M059J (cell line): Measurements from ENCODE around the gene CD68. TPM values are rescaled to one million over a fixed set of nuclear protein-coding genes. Genes with fewer than 3 reads are reported as not detected.

ENCODE experiments used
- DNase-seq: peaks from one replicate; pipeline ENCODE4 v3.0.0-alpha.2; 2012; ENCODE audit warnings: low read depth
- total RNA-seq: library from RNA; depleted of rRNA; stranded (reverse); fragments of >200 nt; shearing (Covaris generic); gene quantifications from 2 replicates; pipeline ENCODE4 v1.2.3, GENCODE V29; 2014; rRNA removed

Gene CD68, protein sequence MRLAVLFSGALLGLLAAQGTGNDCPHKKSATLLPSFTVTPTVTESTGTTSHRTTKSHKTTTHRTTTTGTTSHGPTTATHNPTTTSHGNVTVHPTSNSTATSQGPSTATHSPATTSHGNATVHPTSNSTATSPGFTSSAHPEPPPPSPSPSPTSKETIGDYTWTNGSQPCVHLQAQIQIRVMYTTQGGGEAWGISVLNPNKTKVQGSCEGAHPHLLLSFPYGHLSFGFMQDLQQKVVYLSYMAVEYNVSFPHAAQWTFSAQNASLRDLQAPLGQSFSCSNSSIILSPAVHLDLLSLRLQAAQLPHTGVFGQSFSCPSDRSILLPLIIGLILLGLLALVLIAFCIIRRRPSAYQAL
- total RNA-seq = 120 and 147 TPM in 2 replicates

GRCh38 chr17:7579001-7579833 lies at the start of gene CD68:
TSS of gene CD68 (plus strand) at chr17:7579638. CDS start at chr17:7579678, 40 bp downstream.
- DNase-seq = peak; percentile 95

DNA sequence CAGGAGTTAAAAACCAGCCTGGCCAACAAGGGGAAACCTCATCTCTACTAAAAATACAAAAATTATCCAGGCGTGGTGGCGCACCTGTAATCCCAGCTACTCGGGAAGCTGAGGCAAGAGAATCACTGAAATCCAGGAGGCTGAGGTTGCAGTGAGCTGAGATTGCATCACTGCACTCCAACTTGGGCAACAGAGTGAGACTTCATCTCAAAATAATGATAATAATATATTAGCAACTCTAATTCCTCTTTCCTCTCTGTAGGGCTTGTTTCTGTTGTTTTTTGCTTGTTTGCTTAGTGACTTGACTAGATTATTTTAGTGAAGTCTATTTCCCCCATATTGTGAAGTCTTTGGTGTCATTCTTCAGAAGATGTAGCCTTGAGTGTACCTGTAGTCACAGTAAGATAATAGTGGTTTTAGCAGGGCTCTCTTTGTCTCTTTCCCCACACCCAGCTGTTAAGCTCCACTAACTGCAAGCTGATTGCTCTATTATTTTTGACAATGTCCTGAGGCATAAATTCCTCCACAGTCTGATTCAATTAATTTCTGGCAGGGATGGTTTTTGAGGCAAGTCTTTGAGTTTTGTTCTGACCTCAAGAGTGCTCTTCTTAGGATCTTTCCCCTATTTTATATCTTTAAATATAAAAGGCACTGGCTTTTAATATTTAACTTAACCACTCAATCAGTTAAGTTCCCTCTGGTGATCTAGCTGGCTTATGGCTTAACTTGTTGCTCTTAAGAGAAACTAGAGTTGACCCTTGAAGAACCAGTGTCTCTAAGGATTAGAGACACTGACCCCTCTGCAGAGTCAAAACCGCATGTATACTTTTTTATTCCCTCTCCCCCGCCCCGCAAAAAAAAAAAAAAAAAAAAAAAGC lies 49.2 kb upstream of the CD68 start:
- no peak for DNase-seq

DNA sequence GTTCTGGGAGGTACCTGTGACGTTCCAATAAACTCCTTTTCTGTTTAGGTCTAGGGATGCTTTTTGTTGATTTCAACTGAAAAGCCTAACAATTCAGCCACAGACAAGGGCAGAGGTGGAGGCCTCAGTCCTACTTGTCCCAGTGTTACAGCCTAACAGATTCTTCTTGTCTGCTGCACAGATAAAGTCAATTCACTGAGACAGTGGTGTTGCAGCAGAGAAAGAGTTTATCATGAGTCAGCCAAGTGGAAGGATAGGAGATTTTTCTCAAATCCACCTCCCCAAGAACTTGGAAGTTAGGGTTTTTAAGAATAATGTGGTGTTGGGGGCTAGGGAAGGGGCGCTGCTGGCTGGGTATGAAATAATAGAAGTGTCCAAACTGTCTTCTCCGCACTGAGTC lies 41.4 kb upstream of the CD68 start:
- DNase-seq = no peak

- DNase-seq = peak; percentile 25
Measured at GRCh38 chr17:7538891-7539545, 40.4 kb upstream of the CD68 start.

DNA sequence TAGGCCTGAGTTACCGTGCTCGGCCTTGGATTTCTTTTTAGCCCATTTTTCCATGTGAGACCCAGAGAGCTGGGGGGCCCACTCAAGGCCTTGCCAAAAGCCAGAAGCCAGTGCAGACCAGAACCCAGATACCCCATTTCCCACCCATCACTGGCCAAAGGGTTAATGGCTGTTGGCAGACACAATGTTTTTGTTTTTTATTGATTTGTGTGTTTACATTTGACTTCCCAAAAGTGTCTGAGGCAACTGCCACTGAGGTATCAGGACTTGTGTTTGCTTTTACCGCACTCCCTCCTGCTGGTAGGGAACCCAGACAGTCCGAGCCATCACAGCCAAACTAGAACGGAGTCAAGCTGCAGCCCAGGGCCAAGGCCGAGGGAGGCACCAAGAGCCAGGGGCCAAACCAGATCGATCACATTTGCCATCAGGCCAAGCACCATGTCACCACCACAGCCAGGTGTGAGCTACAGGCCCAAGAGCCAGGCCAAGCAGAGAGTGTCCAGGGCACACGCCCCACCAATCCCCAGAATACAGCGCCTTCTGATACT lies 38.3 kb upstream of the CD68 start:
- no peak for DNase-seq

GRCh38 chr17:7544911-7545310 lies 34.5 kb upstream of the CD68 start:
- DNase-seq = no peak

DNA sequence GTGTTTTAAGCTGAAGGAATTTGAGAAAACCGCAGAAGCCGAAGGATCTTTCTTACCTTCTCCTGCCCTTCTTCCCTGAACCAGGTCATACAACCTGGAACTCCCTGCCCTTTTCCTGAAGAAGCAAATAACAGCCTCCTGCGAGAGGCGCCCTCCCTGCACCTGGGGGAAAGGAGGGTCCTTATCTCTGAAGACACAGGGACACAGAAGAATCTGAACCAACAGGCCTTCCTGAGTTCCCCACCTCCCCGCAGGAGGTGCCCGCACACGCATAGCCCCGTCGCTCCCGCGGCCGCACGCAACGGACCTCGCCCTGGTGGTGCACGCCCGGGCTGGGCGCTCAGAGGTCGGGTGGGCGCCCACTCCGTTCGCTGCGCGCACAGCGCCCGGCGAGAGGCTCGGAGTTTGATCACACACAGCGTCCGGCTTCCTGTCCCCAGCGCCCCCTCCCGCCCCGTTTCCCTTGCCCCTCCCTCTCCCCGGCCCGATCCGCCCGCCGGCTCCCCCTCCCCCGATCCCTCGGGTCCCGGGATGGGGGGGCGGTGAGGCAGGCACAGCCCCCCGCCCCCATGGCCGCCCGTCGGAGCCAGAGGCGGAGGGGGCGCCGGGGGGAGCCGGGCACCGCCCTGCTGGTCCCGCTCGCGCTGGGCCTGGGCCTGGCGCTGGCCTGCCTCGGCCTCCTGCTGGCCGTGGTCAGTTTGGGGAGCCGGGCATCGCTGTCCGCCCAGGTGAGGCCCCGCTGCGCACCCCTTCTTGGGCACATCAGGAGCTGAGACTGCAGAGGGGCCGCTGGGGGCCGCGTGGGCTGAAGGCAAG lies 30.6 kb upstream of the CD68 start, which contains the start of gene TNFSF12:
TNFSF12 (plus strand) TSS at position 474 of the 816 bp plus-strand sequence; CDS start at position 570, 96 bp downstream.
- DNase-seq = peak; percentile 36

GRCh38 chr17:7549401-7550055 lies 29.9 kb upstream of the CD68 start:
- DNase-seq = no peak

- no peak for DNase-seq
Measured at GRCh38 chr17:7550344-7550743, 29.1 kb upstream of the CD68 start.

DNA sequence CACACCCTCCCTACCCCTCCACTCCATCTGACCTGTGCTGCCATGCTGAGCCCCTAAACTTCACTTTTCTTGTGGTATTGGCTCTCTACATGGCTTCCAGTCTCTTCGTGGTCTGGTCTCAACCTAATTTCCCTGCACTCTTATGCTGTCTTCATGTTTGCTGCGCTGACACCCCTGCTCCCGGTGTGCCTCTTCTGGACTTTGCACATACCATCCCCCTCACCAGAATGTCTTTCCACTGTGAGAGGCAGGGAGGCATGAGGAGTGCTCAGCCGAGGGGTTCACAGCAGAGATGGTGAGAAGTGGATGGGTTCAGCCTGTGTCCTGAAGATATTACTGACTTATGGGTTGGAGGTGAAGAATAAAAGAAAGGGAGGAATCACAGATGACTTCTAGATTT lies 28.0 kb upstream of the CD68 start:
- DNase-seq = no peak

GRCh38 chr17:7552621-7553051 lies 26.8 kb upstream of the CD68 start:
- no peak for DNase-seq

- DNase-seq = no peak
Measured at GRCh38 chr17:7553356-7553755, 26.1 kb upstream of the CD68 start.

DNA sequence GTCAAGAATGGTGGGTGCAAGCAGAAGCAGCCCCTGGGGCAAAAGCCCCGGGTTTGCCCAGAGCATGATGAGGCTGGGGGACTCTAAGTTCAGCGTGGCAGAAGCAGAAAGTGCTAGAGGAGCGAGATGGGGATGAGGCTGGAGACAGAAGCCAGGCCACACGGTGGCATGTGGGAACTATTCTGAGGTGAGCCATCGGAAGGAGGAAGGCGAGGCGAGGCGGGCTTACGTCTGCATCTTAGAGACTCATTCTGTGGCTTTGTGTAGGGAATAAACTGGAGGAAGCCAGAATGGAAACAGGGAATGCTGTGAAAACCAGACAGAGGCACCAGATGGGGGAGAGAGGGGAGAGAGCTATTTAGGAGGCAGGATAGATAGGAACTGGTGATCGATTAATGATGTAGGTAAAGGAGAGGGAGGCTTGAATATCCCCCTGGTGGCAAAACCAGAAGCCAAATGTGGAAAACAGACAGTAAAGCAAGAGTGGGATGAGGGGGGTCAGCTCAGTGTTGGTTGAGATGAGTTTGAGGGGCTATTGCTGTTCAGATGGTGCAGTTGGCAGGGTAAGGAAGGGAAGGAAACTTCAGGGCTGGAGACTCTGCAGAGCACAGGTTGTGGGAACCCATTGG lies 24.0 kb upstream of the CD68 start:
- no peak for DNase-seq

DNA sequence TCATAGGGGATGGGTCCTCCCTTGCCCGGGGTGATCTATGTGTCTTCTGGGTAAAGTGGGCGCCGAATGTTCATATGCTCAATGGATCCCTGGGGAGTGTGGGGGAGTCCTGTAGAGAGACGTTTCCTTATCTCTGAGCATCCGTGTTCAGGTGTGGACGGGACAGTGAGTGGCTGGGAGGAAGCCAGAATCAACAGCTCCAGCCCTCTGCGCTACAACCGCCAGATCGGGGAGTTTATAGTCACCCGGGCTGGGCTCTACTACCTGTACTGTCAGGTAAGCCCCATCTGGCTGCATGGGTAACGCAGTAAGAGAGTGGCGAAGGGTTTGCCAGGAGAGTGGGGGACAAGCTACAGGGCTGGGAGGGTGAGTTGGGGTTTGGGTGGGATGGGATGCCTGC lies 22.8 kb upstream of the CD68 start:
- DNase-seq = no peak

DNA sequence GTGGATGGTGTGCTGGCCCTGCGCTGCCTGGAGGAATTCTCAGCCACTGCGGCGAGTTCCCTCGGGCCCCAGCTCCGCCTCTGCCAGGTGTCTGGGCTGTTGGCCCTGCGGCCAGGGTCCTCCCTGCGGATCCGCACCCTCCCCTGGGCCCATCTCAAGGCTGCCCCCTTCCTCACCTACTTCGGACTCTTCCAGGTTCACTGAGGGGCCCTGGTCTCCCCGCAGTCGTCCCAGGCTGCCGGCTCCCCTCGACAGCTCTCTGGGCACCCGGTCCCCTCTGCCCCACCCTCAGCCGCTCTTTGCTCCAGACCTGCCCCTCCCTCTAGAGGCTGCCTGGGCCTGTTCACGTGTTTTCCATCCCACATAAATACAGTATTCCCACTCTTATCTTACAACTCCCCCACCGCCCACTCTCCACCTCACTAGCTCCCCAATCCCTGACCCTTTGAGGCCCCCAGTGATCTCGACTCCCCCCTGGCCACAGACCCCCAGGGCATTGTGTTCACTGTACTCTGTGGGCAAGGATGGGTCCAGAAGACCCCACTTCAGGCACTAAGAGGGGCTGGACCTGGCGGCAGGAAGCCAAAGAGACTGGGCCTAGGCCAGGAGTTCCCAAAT lies 22.2 kb upstream of the CD68 start:
- no peak for DNase-seq

DNA sequence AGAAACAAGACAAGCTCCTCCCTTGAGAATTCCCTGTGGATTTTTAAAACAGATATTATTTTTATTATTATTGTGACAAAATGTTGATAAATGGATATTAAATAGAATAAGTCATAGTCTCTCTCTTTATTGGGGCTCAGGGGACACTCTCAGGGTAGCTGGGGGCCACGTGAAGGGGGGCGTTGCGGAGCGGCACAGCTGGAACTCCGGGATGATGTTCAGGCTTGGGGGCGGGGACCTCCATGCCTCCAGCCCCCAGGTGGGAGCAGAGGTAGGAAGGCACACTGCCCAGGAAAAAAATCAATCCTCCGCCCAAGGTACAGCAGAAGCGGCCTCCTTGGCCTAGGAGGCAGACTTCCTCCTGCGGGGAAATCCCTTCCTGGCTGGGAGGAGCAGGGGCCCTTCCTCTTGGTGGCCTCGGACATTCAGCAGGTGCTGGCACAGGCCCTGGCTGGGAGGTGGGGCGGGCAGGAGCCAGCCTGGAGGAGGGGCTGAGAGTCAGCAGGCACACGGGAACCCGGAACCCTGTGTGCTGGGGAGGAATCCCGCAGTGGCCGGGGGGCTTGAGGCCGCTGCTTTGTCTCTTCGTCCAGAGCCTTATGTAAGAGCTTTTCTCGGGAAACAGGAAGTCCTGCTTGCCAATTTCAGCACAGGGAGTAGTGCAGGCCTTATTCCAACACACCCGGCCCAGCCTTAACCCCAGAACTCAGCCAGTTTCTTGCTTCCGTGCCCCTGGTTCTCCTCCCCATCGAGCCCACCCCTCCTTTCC lies 21.5 kb upstream of the CD68 start:
- peak; percentile 69 for DNase-seq

- no peak for DNase-seq
Measured at GRCh38 chr17:7558544-7559319, 20.7 kb upstream of the CD68 start, which contains the start of gene TNFSF13. TSS of gene TNFSF13 (plus strand) at chr17:7558750. CDS start at chr17:7559040, 290 bp downstream.
